HG02970 (cell line): ENCODE measurements around the gene TMEM17.
"Not testable (repeated sequence)": the region's sequence is repeated elsewhere in the genome, so short reads cannot be mapped to it uniquely, and the experiment has no call there.

Experiments
- ATAC-seq: cut with Tn5 transposase; IDR thresholded peaks from one replicate; pipeline ENCODE4 v1.9.1; 2021; ENCODE audit warnings: mild to moderate bottlenecking, moderate library complexity, moderate number of reproducible peaks; ENCODE audit not compliant: unreplicated experiment, low FRiP score

The TMEM17 gene

GRCh38 chr2:62505750-62506420 is at the start of gene TMEM17:
Gene TMEM17, minus strand, starts transcription at chr2:62506195. Its CDS starts 66 bp downstream, at chr2:62506129.
- ATAC-seq = peak; percentile 62

GRCh38 chr2:62554440-62554839 is 48.4 kb upstream of the TMEM17 start:
- no peak for ATAC-seq

- no peak for ATAC-seq
Measured at GRCh38 chr2:62550461-62550860, 44.5 kb upstream of the TMEM17 start.

GRCh38 chr2:62547854-62548253 is 41.9 kb upstream of the TMEM17 start:
- no peak for ATAC-seq

GRCh38 chr2:62545261-62545660 is 39.3 kb upstream of the TMEM17 start:
- ATAC-seq = no peak

GRCh38 chr2:62540408-62541168 is 34.6 kb upstream of the TMEM17 start:
- ATAC-seq = no peak

GRCh38 chr2:62539606-62540407 is 33.8 kb upstream of the TMEM17 start:
- ATAC-seq = no peak

GRCh38 chr2:62538756-62539155 is 32.8 kb upstream of the TMEM17 start:
- no peak for ATAC-seq

GRCh38 chr2:62537814-62538213 is 31.8 kb upstream of the TMEM17 start:
- no peak for ATAC-seq

- ATAC-seq = no peak
Measured at GRCh38 chr2:62536873-62537547, 31.0 kb upstream of the TMEM17 start.

GRCh38 chr2:62535521-62535920 is 29.5 kb upstream of the TMEM17 start:
- not testable (repeated sequence) for ATAC-seq

GRCh38 chr2:62531594-62531993 is 25.6 kb upstream of the TMEM17 start:
- ATAC-seq = no peak

- ATAC-seq = no peak
Measured at GRCh38 chr2:62529758-62530157, 23.8 kb upstream of the TMEM17 start.

- ATAC-seq = no peak
Measured at GRCh38 chr2:62527478-62528210, 21.6 kb upstream of the TMEM17 start.

- ATAC-seq = no peak
Measured at GRCh38 chr2:62526531-62527381, 20.8 kb upstream of the TMEM17 start.

- ATAC-seq = no peak
Measured at GRCh38 chr2:62525549-62526269, 19.7 kb upstream of the TMEM17 start.

- ATAC-seq = no peak
Measured at GRCh38 chr2:62524293-62524941, 18.4 kb upstream of the TMEM17 start.

- ATAC-seq = not testable (repeated sequence)
Measured at GRCh38 chr2:62521061-62521460, 15.1 kb upstream of the TMEM17 start.
